ENCODE measurements around the gene CCDC57.
A peak's percentile ranks its signal among the peaks of the same experiment; 100 is the strongest.

CCDC57 gene

DNA sequence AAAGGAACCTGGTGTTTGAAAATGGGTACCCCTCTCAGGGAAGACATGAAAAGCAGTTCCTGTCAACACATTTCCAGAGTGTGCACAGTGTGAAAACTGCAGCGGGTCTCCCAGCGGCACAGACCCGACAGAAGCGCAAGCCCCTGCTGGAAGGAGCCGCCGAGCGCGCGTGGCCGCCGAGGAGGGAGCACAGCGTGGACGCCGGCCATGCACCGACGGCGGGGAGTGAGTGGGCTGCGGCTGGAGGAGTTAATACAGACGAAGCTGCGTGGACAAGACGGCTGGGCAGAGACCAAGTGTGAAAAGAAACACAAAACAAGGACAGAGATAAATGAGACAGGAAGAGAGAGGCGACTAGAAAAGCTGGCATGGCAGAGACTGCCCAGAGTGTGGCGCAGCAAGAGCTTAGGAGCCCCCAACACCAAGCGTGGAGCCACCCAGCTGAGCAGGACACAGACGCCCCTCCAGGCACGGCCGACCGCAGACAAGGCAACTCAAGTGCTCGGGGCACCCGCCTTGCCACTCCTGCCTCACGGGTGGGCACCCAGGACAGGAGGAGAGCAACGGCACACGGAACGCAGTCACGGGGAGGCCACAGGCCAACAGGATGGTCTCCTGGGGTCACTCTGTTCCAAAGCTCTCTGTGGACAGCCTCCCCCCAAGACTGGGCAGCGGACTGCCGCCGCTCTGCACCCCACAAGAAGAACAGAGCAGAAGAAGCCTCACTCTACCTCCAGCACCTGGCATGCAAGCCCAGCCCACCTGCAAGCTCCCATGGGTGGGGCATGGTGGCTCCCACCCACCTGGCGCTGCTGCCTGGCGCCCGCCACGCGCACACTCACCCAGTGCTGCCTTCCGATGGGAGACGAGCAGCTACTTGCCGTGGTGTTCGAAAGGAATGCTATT lies 32.7 kb upstream of the CCDC57 start:
- no peak for DNase-seq

- DNase-seq = no peak
Measured at GRCh38 chr17:82244413-82245133, 31.9 kb upstream of the CCDC57 start.

GRCh38 chr17:82243648-82244412 lies 31.2 kb upstream of the CCDC57 start:
- no peak for DNase-seq

DNA sequence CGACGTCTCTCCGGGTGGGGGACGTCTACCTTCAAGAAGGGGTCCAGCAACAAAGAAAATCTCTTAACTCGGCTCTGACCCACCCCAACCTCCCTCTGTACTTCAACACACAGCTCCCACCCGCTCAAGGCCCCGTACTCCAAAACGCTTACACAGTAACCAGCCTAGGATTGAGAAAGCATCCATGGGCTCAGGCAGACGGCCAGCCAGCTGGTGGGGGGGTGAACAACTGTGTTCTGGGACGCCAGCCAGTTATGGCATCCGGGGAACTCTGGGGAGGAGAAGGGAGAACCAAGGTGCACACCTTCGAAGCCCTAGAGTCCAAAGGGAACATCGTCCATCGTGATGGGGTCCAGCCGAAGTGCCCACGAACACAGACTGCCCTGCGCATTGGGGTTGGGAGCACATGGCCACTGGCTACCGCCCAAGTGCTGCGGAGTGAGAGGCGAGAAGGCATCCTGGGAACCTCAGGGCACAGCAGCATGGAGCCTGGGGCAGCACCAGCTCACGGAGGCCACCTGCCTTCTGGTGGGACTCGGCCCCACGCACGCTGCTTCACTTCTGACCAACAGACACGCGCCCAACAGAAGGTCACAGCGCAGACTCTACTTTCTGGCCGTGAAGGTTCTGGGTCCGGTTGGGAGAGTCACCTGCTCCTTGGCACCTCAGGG lies 30.5 kb upstream of the CCDC57 start:
- no peak for DNase-seq

- DNase-seq = no peak
Measured at GRCh38 chr17:82242698-82242976, 30.0 kb upstream of the CCDC57 start.

DNA sequence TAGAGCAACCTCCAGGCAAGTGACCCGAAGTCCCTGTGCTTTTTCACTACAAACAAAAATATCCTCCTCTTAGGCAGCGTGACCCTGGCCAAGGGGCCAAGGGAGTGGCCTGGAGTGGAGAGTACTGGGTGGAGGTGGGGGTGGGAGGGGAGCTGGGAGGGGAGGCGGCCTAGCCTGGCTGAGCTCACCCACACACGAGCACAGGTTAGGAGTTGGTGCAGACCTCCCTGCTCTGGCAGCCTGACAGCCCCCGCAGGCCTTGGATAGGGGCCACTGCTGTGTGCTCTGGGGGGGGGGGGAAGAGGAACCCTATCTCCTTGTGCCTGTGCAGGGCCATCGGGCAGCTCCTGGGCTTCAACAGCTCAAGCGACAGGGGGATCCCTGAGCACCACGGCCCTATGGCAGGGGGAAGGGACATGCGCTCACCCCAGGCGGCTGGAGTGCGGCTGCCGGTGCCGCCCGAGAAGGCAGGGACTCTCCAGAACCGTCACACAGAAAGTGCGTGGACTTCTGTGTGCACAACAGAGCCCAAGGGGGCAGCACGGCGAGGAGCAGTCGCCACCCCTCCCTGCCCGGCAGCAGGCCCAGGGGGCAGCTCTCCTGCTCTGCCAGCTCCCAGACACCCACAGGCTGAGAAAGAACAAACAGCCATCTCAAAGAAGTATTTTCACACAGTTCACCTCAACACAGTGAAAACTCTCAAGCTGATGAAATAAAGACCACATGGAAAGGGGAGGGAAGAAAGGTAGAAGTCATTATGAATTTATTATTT lies 29.5 kb upstream of the CCDC57 start:
- DNase-seq = no peak

- DNase-seq = peak in 1 of 2 donors; percentile 75
Measured at GRCh38 chr17:82241183-82241925, 28.7 kb upstream of the CCDC57 start.

- no peak for DNase-seq
Measured at GRCh38 chr17:82240506-82241182, 28.0 kb upstream of the CCDC57 start.

DNA sequence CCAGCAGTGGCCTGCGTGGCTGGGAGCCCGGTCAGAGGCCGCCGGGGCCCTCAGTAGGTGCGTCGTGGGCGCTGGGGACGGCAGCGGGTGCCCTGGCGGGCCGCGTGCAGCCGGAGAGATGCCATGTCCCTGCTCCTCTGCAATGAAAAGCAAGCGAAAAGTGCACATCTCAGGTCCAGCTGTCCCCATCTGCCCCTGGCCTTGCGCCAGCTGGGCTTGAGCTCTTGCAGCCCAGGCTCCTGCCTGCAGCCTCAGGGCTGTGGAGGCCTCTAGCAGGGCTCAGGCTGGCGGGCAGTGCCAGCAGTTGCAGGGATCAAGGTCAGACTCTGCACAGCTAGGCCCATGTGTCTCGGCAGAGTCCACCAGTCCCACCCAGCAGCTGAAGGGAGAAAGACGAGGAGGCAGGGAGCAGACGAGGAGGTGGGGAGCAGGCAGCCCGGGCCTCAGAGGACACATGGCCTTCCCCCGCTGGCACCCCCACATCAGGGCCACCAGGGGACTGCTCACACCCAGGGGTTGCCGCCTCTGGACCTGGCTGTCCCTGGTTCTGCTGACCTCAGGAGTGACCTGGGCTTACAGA lies 27.4 kb upstream of the CCDC57 start:
- no peak for DNase-seq

GRCh38 chr17:82239401-82239925 lies 26.8 kb upstream of the CCDC57 start:
- no peak for DNase-seq

- peak; percentile 79 for DNase-seq
Measured at GRCh38 chr17:82238472-82239201, 26.0 kb upstream of the CCDC57 start.

DNA sequence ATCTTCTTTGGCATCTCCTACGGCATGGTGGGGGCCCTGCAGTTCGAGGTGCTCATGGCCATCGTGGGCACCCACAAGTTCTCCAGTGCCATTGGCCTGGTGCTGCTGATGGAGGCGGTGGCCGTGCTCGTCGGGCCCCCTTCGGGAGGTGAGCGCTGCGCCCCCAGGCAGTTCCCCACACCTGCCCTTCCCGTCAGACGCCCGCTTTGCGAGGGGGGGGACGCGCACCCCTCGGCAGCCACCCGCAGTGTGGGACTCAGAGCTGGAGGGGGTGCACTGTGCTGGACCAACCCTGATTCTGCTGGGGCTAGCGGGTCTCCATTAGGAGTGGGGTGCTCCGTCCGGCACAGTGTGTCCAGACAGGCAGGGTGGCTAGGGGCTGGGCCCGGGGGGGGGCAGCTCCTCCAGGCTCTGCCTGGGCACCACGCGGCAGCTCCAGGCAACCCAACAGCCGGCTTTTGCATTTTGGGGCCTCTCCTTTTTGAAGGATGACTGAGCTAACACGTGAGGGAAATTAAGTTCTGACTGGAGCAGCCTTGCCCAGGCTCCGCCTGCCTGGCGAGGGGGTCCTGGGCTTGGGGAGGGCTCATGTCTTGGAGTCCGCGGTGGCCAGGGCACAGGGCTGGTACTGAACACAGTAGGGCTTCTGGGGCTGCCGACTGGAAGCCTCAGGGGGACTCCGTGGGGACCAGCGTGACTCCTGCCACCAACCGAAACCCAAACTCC lies 25.3 kb upstream of the CCDC57 start:
- DNase-seq = no peak

GRCh38 chr17:82237083-82237745 lies 24.6 kb upstream of the CCDC57 start:
- DNase-seq = no peak

DNA sequence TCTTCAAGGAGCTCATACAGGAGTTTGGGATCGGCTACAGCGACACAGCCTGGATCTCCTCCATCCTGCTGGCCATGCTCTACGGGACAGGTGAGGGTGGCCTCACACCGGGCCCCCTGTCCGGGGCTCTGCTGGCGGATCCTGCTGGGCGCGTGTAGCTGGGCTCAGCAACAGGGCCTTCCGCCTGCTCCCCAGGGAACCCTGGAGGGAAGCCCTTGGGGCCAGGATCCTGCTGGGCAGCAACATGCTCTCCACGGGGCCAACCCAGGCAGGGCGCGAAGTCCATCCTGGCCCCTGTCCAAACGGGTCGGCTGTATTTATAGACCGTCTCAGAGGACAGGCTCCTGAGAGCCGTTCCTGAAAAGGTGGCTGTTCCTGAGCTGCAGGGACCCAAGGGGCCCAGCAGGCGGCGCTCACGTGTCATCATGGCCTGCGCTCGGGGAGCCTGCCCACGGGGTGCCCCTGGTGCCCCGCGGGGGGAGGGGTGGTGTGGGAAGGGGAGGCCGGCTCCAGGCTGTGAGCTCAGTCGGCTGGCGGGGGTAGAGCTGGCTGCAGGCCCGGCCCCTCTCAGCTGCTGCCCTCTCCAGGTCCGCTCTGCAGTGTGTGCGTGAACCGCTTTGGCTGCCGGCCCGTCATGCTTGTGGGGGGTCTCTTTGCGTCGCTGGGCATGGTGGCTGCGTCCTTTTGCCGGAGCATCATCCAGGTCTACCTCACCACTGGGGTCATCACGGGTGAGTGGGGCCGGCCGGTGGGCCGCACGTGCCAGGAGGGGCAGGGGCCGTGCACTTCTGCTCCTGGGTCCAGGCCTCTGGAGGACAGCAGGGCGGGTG lies 23.7 kb upstream of the CCDC57 start:
- DNase-seq = peak; percentile 71 to 76

DNA sequence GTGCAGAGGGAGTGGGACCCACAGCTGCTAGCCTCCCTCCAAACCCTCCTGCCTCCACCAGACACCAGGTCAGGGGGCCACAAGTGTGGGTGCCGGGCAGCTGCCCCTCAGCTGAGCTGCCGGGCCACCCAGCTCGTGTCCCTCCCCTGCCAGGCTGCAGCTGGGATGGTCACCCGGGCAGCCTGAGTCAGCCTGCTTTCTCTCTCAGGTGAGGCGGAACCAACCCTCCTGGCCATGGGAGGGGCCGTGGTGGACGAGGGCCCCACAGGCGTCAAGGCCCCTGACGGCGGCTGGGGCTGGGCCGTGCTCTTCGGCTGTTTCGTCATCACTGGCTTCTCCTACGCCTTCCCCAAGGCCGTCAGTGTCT lies 23.1 kb upstream of the CCDC57 start:
- DNase-seq = no peak

GRCh38 chr17:82235056-82235774 lies 22.6 kb upstream of the CCDC57 start:
- no peak for DNase-seq

Measured in CD4-positive, alpha-beta T cell treated with Interleukin-1 beta for 1 hour (primary cell).